Body of pancreas (tissue), 4 donors: ENCODE results near the gene TTC1.

Source experiments
- CTCF ChIP-seq, 7 experiments: fragments of 450-650 bp in 4 of 7; fragments of 200-600 bp in 3 of 7; sonication (generic) in 3 of 7; IDR thresholded peaks; one replicate each; pipeline ENCODE4 v1.5.1; 2016 to 2019; ENCODE audit warnings: antibody characterized with exemption in 7 of 7
- POLR2A ChIP-seq, 3 donors: fragments of 450-650 bp; IDR thresholded peaks; one replicate each; pipeline ENCODE4 v1.6.1; 2016; ENCODE audit warnings: antibody characterized with exemption in 3 of 3, mild to moderate bottlenecking in 2 of 3

DNA sequence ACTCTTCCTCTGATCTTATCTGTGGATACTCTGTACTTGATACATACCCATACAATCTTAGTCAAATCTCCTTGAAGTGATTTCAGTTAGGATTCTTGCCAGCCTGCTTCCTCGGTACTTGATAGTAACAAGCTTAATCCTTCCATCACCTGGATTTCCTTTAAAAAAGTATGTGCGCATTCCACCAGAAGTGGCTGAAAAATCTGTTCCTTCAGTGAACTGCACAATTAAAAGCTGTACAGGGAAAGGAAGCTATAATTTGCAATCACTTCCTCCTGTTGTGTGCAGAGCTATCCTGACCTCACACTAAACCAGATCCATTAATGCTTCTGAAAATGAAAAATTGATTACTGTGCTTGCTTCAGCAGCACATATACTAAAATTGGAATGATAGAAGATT, 63.0 kb downstream of the TTC1 start:
- no peak for TF ChIP-seq CTCF (IDR thresholded peaks at IDR 0.05)
- no peak for TF ChIP-seq POLR2A (IDR thresholded peaks at IDR 0.05)
